HG03103 (cell line): ENCODE measurements around the gene NOP53.
"Not testable (repeated sequence)": the region's sequence is repeated elsewhere in the genome, so short reads cannot be mapped to it uniquely, and the experiment has no call there.

Experiments used
- ATAC-seq: cut with Tn5 transposase; IDR thresholded peaks from one replicate; pipeline ENCODE4 v1.9.1; 2021; ENCODE audit warnings: low read depth; ENCODE audit not compliant: unreplicated experiment

NOP53 gene

GRCh38 chr19:47716270-47716937, 28.9 kb upstream of the NOP53 start:
- no peak for ATAC-seq

- ATAC-seq: not testable (repeated sequence)
These were observed 26.8 kb upstream of the NOP53 start for GRCh38 chr19:47718415-47719046.

- no peak for ATAC-seq
These were observed 26.1 kb upstream of the NOP53 start for GRCh38 chr19:47719047-47719859.

- no peak for ATAC-seq
These were observed 24.5 kb upstream of the NOP53 start for GRCh38 chr19:47720669-47721422.

GRCh38 chr19:47723581-47723940, 21.8 kb upstream of the NOP53 start:
- ATAC-seq: no peak

GRCh38 chr19:47725759-47726401, 19.5 kb upstream of the NOP53 start:
- no peak for ATAC-seq

GRCh38 chr19:47726467-47726866, 18.9 kb upstream of the NOP53 start:
- ATAC-seq: no peak

- ATAC-seq: not testable (repeated sequence)
These were observed 17.1 kb upstream of the NOP53 start for GRCh38 chr19:47728295-47728694.

- ATAC-seq: no peak
These were observed 15.9 kb upstream of the NOP53 start for GRCh38 chr19:47729468-47729798.

GRCh38 chr19:47729799-47730520, 15.4 kb upstream of the NOP53 start:
- ATAC-seq: no peak

GRCh38 chr19:47730521-47730889, 14.8 kb upstream of the NOP53 start:
- ATAC-seq: no peak

- ATAC-seq: no peak
These were observed 14.4 kb upstream of the NOP53 start for GRCh38 chr19:47730910-47731309.

GRCh38 chr19:47735131-47735530, 10.2 kb upstream of the NOP53 start:
- no peak for ATAC-seq

- ATAC-seq: no peak
These were observed 4.4 kb upstream of the NOP53 start for GRCh38 chr19:47740866-47741519.

GRCh38 chr19:47741544-47742140, 3.7 kb upstream of the NOP53 start:
- ATAC-seq: no peak

- ATAC-seq: no peak
These were observed 2.7 kb upstream of the NOP53 start for GRCh38 chr19:47742634-47743033.

- not testable (repeated sequence) for ATAC-seq
These were observed 783 bp downstream of the NOP53 start for GRCh38 chr19:47746129-47746528.

GRCh38 chr19:47749326-47749725, 4.0 kb downstream of the NOP53 start:
- ATAC-seq: no peak

GRCh38 chr19:47750752-47751151, 5.4 kb downstream of the NOP53 start:
- no peak for ATAC-seq
